Dedifferentiated amniotic fluid mesenchymal stem cell (primary cell): ENCODE results near the gene NANS.
"Not testable (repeated sequence)": the region's sequence is repeated elsewhere in the genome, so short reads cannot be mapped to it uniquely, and the experiment has no call there.

ENCODE experiments used
- DNase-seq: peaks from one replicate; pipeline ENCODE4 v3.0.0-alpha.2; 2016; ENCODE audit errors: extremely low spot score

NANS gene

GRCh38 chr9:98076514-98076890 lies 20.0 kb downstream of the NANS start:
- DNase-seq, result not testable (repeated sequence)

- DNase-seq, result no peak
These were observed 22.4 kb downstream of the NANS start for GRCh38 chr9:98078895-98079294.

DNA sequence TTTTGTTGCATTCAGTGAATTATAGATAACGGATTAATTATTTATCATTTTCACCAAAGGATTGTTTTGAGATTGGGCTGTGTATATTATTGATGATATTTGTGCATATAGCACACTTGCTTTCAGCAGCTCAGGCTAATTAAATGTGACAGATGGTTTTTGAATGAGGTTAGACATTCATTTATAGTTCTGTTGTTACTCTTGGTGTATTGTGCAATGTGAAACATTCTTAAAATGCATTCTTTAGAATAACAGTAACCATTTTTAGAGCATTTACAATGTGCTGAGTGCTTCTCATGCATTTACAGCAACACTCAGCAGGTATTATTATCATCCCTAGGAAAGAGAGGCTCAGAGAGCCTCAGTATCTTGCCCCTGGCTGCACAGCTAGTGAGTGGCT lies 23.8 kb downstream of the NANS start:
- DNase-seq, result peak; percentile 64

- DNase-seq, result no peak
These were observed 24.2 kb downstream of the NANS start for GRCh38 chr9:98080780-98081179.

DNA sequence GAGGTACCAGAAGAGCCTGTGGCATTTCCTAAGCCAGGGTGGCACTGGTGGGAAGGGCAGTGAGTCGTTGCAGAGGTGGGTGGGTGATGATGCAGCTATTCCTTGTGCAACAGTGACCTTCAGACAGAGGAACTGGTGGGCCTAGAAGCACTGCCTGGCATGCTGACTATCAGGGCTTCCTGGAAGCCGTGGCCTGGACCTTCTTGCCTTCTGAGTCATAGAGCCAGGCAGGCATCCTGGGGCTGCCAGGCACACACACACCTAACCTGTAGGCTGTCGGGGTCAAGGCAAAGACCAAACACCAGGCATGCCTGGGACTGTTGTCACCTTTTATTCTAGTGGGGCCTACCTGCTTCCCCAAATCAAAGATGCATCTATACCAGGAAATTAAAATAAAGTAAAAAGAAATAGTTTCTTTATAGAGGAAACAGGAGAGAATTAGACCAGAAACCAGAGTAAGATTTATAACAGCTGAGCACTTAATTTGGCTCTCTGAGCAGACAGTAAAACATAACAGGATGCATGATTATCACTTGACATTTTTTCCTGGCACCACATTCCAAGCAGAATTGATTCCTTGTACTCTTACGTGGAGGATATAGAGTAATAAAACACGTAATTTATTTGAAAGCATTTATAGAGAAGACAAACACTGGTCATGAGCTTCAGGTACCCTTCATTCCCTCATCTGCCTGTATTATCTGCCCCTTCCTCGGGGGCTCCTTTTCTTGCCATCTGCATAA lies 25.1 kb downstream of the NANS start:
- DNase-seq, result no peak

DNA sequence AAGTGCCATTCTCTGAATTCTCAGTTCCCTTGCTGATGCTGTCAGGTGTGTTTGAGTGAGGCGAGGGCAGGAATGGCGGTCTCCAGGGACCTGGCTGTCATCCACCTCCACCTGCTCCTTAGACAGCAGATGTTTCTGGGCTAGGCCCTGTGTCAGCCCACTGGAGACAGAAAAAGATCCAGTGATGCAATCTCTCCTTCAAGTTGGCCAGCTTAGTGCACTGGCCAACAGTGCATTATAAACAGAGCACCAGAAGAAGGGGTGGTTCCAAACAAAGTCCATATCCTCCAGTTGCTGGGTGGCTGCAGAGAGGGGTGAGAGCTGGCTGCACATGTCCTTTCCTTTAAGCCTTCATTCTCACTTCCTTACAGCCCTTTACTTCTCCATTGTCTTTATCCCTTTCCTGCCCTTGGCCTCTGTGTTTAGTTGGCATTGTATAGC lies 26.5 kb downstream of the NANS start:
- DNase-seq, result no peak

DNA sequence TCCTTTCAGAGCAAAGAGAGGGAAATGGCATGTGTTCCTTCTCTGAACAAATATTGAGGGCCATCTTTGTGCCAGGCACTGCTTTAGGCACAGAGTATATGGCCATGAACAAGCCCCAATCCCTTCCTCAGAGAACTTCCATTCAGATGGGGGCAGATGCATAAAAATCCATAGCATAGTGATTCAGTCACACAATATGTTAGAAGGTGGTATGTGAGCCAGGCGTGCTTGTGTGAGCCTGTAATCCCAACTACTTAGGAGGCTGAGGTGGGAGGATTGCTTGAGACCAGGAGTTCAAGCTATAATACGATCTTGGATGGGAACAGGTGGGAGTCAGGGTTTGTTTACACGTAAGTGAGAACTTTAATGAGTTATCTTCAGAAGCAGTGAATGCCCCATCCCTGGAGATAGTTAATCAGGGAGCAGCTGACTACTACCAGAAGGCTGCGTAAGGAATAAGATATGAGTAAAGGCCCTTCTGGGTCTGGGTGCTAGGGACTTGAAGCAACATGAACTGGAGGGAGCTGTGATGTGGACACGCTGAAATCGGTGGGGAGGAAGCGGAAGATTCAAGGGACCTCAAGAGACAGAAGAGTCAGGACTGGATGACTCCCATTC lies 27.1 kb downstream of the NANS start:
- DNase-seq, result no peak

DNA sequence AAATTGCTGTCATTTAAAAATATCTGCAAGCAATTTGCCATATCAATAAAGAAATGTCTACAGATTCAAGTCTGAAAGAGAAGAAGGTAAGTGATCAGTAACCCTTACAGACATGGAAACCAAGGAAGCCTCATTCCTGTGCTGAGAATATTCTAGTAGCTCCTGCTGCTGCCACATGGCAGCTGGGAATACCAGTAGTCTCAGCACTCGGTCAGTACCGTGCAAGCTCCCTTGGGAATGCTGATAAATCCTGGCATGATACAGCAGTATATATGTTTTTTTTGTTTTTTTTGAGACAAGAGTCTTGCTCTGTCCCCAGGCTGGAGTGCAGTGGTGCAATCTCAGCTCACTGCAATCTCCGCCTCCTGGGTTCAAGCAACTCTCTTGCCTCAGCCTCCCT lies 27.9 kb downstream of the NANS start:
- no peak for DNase-seq

DNA sequence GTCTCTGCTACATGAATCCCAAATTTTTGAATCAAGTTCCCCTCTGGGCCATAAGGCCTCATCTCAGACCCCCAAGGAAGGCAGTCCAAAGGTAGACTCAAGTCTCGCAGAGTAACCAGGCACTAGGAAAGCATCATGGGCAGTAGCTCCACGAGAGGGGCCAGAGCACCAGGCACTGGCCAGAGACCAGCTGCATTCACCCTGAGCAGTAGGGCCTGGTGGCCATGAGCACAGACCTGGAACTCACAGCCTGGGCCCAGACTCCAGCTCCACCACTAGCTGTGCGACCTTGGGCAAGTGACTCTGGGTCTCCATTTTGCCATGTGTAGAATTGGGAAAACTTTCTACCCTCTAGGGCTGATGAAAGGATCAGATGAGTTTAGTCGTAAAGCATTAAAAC lies 28.5 kb downstream of the NANS start:
- DNase-seq, result no peak

DNA sequence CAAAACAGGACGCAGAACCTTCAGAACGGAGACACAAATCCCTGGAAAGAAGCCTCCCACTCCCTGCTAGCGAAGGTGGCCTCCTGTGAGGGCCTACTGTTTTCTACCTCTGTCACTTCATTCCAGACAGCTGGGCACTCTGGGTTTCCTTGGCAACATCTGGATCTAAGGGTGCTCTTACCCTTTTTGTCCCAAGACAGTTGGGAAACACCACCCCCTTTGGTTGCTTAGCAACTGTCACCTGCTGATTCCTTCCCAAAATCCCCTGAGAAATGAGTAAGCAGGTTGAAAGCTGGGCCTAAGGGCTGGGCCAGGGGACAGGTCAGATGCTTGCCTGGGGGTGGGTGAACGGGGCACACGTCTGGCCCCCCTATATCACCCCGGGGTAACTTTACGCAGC lies 29.4 kb downstream of the NANS start:
- DNase-seq, result no peak

DNA sequence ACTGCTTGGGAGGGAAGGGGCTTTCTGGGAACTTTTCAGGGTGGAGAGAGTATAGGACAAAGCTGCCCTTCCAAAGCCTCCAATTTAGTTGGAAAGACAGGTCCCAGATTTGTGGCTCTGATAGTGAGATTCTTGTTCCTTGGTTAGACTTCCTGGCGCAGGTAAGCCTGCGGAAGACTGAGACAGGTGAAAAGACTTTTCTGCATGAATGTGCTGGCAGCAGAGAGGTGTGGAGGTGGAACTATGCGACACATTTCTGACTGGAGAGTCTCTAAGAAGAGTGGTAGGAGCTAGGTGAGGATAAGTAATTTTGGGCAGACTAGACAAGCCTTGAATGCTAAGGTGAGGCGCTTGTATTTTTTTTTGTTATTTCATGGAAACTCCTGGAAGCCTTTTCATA lies 29.9 kb downstream of the NANS start:
- DNase-seq, result no peak

DNA sequence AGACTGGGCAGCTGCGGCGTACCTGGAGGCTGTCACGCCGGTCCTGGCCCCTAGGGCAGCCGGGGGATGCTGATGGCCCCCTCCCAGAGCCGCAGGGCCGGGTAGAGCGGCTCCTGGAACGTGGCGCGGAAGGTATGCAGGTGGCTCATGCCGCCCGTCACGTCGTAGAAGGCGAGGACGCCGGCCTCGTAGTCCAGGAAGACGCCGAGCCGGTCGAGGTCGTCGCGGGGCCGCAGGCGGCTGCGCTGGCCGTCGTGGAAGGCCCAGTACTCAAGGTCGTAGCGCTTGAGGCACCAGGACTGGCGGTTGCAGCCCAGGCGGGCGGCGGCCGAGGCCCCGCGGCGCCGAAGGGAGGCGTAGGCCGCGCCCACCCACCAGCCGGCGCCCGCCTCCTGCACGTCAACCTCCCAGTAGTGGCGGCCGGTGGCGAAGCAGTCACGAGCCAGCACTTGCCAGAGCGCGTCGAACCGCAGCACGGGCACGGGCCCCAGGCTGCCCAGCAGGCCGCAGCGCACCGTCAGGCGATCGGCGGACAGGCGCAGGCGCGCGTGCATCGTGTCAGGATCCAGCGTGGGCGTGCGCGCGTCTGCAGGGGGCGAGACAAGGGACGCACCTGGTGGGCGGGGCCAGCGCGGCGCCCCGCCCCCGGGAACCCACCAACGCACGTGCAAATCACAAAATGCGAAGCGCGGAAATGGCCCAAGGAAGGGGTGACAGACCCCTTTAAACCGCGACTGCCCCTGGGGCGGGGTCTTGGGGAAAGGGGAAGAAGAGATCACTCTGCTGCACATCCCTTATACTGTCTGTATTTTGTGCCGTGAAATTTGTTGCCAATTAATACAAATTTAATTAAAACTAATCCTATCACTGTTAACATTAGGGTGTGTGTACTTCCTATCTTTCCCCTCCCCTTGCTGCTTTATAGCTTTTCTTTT lies 31.2 kb downstream of the NANS start:
- no peak for DNase-seq

DNA sequence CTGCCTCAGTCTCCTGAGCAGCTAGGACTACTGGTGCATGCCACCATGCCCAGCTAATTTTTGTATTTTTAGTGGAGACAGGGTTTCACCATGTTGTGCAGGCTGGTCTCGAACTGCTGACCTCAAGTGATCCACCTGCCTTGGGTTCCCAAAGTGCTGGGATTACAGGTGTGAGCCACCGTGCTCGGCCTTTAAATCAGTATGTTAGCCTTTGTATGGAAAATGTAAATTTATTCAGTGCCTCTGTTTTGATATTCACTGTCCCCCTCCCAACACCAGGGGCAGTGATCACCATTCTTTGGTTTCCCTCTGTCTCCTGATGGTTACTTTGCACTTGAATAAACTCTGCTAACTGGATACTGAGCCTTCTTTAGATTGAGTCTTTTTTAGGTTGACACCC lies 34.1 kb downstream of the NANS start:
- DNase-seq, result not testable (repeated sequence)

GRCh38 chr9:98091735-98092612 lies 35.4 kb downstream of the NANS start:
- DNase-seq, result no peak

GRCh38 chr9:98092613-98092931 lies 36.0 kb downstream of the NANS start:
- DNase-seq, result no peak

GRCh38 chr9:98094316-98094715 lies 37.8 kb downstream of the NANS start:
- DNase-seq, result no peak

- DNase-seq, result no peak
These were observed 38.3 kb downstream of the NANS start for GRCh38 chr9:98094851-98095250.

DNA sequence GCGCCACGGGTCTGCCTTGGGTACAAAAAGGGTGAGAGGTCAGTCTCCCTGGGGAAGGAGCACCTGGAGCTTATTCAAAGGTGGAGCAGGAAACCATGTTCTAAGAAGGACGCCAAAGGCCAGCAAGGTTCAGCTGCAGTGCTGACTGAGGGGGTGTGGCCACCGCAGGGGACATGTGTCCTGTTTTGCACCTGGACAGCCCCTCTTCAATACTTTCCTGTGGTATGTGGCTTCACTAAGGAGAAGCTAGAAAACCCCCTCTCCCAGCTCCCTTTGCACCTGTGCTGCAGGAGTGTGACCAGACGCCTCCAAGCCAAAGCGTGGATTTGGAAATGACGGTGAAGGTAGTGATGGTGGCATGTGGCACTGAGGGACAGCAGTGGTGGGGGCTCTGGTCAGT lies 38.9 kb downstream of the NANS start:
- no peak for DNase-seq

DNA sequence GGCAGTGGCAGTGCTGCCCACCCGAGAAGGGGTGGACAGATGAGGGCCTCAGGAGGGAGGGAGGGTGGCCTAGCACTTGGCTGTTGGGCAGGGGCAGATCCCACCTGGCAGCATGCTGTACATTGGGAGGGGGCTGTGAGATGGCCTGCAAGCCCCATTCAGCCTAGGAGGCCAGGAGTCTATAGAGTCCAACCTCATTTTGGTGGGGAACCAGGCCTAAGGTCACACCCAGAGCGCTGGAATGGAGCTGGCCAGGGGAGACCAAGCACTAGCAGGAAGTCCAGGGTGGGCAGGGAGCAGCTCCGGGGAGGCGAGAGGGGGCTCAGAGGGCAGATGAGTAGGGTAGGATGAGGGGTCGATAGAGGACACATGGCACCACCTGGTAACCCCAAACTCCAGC lies 39.6 kb downstream of the NANS start:
- no peak for DNase-seq

DNA sequence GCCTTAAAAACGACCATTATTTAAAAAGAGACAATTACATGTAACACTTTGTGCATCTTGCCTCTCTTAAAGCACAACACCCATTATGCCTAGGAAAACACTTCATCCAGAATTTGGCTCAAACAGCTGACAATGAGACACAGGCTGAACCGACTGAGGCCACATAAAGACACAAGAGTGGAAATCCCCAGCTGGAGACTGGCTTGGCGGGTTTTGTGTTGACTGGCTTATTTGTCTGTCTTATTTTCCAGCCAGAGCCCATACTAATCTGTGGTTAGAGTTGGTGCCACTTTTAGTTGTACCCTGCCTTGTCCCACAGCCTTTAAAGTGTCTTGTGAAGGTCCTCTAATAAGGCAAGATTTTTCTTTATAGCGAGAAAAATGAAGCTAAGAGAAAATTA lies 41.3 kb downstream of the NANS start:
- DNase-seq, result no peak

DNA sequence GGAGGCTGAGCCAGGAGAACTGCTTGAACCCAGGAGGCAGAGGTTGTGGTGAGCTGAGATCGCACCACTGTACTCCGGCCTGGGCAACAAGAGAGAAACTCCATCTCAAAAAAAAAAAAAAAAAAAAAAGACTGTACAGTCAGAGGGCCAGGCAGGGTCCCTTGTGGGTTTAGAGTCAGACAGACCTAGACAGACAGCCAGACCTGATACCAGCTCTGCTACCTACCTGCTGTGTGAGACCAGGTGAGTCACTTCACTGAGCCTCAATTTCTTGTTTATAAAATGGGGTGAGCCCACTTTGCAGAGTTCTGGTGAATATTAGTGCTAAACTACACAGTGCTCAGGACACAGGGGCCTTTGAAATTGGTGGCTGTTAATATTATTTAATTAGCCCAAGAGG lies 42.8 kb downstream of the NANS start:
- DNase-seq, result no peak

- DNase-seq, result no peak
These were observed 43.4 kb downstream of the NANS start for GRCh38 chr9:98099898-98100297.
